Panc1 (cell line): ENCODE results near the gene MAPRE2. TPM values are rescaled to one million over a fixed set of nuclear protein-coding genes. Genes with fewer than 3 reads are reported as not detected.

Experiments used
- ATAC-seq: fragments of 200-7000 bp; cut with Tn5 transposase; 2 replicates; pipeline ENCODE4 v1.9.1; 2020; ENCODE audit warnings: mild to moderate bottlenecking, moderate library complexity
- BruUV-seq: library from RNA; stranded (reverse); fragments of 400-500 nt; replicated peaks from 2 replicates; lab custom pipeline; 2021; lab: Mats Ljungman, UMichigan
- CTCF ChIA-PET: fragments of 300-600 bp; sonication (Branson Sonifier 250); formaldehyde crosslinking; loops from one replicate; lab custom pipeline; 2022; ENCODE audit warnings: antibody characterized with exemption; lab: Charles Lee
- POLR2A ChIA-PET: fragments of 300-600 bp; sonication (Branson Sonifier 250); formaldehyde crosslinking; loops from one replicate; lab custom pipeline; 2022; ENCODE audit warnings: antibody characterized with exemption; lab: Charles Lee
- DNase-seq: peaks from one replicate; pipeline ENCODE4 v3.0.0-alpha.2; 2010; ENCODE audit warnings: low read depth, low spot score
- H3K27ac ChIP-seq: 2 replicates; pipeline ENCODE4 v1.5.1; 2011; ENCODE audit warnings: mild to moderate bottlenecking, low read length, inconsistent platforms
- H3K27me3 ChIP-seq: fragments of 200-500 bp; sonication (Bioruptor generic); 2 replicates; pipeline ENCODE4 v1.6.0; 2014; ENCODE audit warnings: low read length, inconsistent platforms; ENCODE audit not compliant: control insufficient read depth, insufficient read depth
- H3K36me3 ChIP-seq: fragments of 200-500 bp; sonication (Bioruptor generic); 2 replicates; pipeline ENCODE4 v1.5.1; 2014; ENCODE audit warnings: inconsistent platforms, mild to moderate bottlenecking, low read length, moderate library complexity; ENCODE audit not compliant: control insufficient read depth, insufficient read depth
- H3K4me1 ChIP-seq: 2 replicates; pipeline ENCODE4 v1.5.1; 2011; ENCODE audit warnings: inconsistent platforms, mild to moderate bottlenecking, low read length, moderate library complexity; ENCODE audit not compliant: control insufficient read depth, insufficient read depth
- H3K4me3 ChIP-seq, 2 experiments: 2 replicates each; pipeline ENCODE4 v1.5.1; 2011 to 2012; ENCODE audit warnings: low read depth in 2 of 2, low read length in 2 of 2, mild to moderate bottlenecking in 2 of 2, inconsistent platforms in 1 of 2, moderate library complexity in 1 of 2
- H3K9me3 ChIP-seq: fragments of 200-500 bp; sonication (Bioruptor generic); 2 replicates; pipeline ENCODE4 v1.5.1; 2014; ENCODE audit warnings: low read depth, mild to moderate bottlenecking, inconsistent platforms, low read length, moderate library complexity; ENCODE audit not compliant: control insufficient read depth, insufficient read depth
- CTCF ChIP-seq: fragments of 450-650 bp; IDR thresholded peaks from 2 replicates; pipeline ENCODE4 v1.5.1; 2017; ENCODE audit warnings: mild to moderate bottlenecking
- POLR2AphosphoS5 ChIP-seq: IDR thresholded peaks from 2 replicates; pipeline ENCODE4 v1.6.1; 2012; ENCODE audit warnings: mild to moderate bottlenecking, low read depth, low read length, moderate library complexity
- REST ChIP-seq, 2 experiments: IDR thresholded peaks; 2 replicates each; pipeline ENCODE4 v1.6.1; 2011 to 2012; ENCODE audit warnings: low read depth in 2 of 2, control low read depth in 1 of 2, low read length in 1 of 2, mild to moderate bottlenecking in 1 of 2, moderate library complexity in 1 of 2; ENCODE audit not compliant: insufficient read depth in 1 of 2
- SIN3A ChIP-seq: IDR thresholded peaks from 2 replicates; pipeline ENCODE4 v1.6.1; 2012; ENCODE audit warnings: low read depth, mild to moderate bottlenecking, low read length, moderate library complexity, borderline replicate concordance; ENCODE audit not compliant: insufficient read depth
- TCF7L2 ChIP-seq: IDR thresholded peaks from 2 replicates; pipeline ENCODE4 v1.6.1; 2011; ENCODE audit warnings: mild to moderate bottlenecking, low read depth, low read length, inconsistent platforms
- in situ Hi-C: cut with HindIII; loops from 2 replicates; pipeline ENCODE4 v1.10.0; 2016; ENCODE audit warnings: low sequenced_read_pairs, low pct_unique_long_range_greater_than_20kb
- intact Hi-C: fragments of 100-400 bp; cut with micrococcal nuclease; formaldehyde crosslinking; loops from one replicate; pipeline ENCODE4 v1.10.0; 2022; ENCODE audit not compliant: unreplicated experiment
- total RNA-seq: library from RNA; stranded (reverse); gene quantifications from one replicate; pipeline ENCODE4 v1.2.1, GENCODE V29; 2021; ENCODE audit not compliant: unreplicated experiment

MAPRE2 gene
- total RNA-seq, 1 experiment from 2014 or later, result 14.1 TPM

GRCh38 chr18:35163014-35163539, 121.9 kb downstream of the MAPRE2 start:
- POLR2A ChIA-PET, result no interaction called here
- CTCF ChIA-PET, result no interaction called here
- Histone ChIP-seq H3K4me1 (no peaks in the 10 kb centered on the region), H3K4me3 (no peak overlapping the region), H3K27ac (no peak overlapping the region), H3K27me3 (no peaks in the 10 kb centered on the region), H3K36me3 (no peaks in the 10 kb centered on the region), H3K9me3 (no peaks in the 10 kb centered on the region)
- TF ChIP-seq REST (IDR thresholded peaks at IDR 0.05; ENCODE audit: insufficient read depth in 1 of 2, low read depth in 2 of 2, low read length in 1 of 2) (no peak), SIN3A (no peak), POLR2AphosphoS5 (no peak), TCF7L2 (no peak), CTCF (no peak)
- intact Hi-C loops, result no loop called here
- in situ Hi-C loops, result no loop called here
- ATAC-seq (no peak), DNase-seq (no peak)
- BruUV-seq, result no TSS peak

- in situ Hi-C loops (no loop called here), intact Hi-C loops (no loop called here)
- Histone ChIP-seq H3K27ac (no peak overlapping the region), H3K9me3 (no peaks in the 10 kb centered on the region), H3K4me3 (no peak overlapping the region), H3K27me3 (no peaks in the 10 kb centered on the region), H3K36me3 (no peaks in the 10 kb centered on the region), H3K4me1 (no peaks in the 10 kb centered on the region)
- TF ChIP-seq CTCF, result no peak
- no peak for TF ChIP-seq POLR2AphosphoS5
- no peak for TF ChIP-seq TCF7L2
- no peak for TF ChIP-seq SIN3A
- no peak for TF ChIP-seq REST (IDR thresholded peaks at IDR 0.05; ENCODE audit: insufficient read depth in 1 of 2, low read depth in 2 of 2, low read length in 1 of 2)
- POLR2A ChIA-PET, result no interaction called here
- DNase-seq (no peak), ATAC-seq (no peak)
- BruUV-seq, result no TSS peak
- CTCF ChIA-PET, result no interaction called here
These were observed 122.5 kb downstream of the MAPRE2 start for GRCh38 chr18:35163721-35164120.
